GM19324 (cell line): ENCODE results near the gene MACO1.

Experiments used
- ATAC-seq: cut with Tn5 transposase; IDR thresholded peaks from one replicate; pipeline ENCODE4 v1.9.1; 2021; ENCODE audit warnings: mild to moderate bottlenecking, moderate library complexity; ENCODE audit not compliant: unreplicated experiment, low FRiP score

MACO1 gene

GRCh38 chr1:25538191-25538767 lies 107.6 kb downstream of the MACO1 start:
- ATAC-seq: no peak

GRCh38 chr1:25540750-25541342 lies 110.1 kb downstream of the MACO1 start:
- ATAC-seq: no peak

- ATAC-seq: no peak
These were observed 110.7 kb downstream of the MACO1 start for GRCh38 chr1:25541425-25541824.

GRCh38 chr1:25541889-25542658 lies 111.4 kb downstream of the MACO1 start:
- ATAC-seq: no peak

- no peak for ATAC-seq
These were observed 112.3 kb downstream of the MACO1 start for GRCh38 chr1:25543005-25543424.

- ATAC-seq: peak; percentile 82
These were observed 112.9 kb downstream of the MACO1 start, which contains the start of gene LDLRAP1 for GRCh38 chr1:25543425-25544242. LDLRAP1 (plus strand) TSS chr1:25543606; CDS start chr1:25543699, 93 bp downstream.

DNA sequence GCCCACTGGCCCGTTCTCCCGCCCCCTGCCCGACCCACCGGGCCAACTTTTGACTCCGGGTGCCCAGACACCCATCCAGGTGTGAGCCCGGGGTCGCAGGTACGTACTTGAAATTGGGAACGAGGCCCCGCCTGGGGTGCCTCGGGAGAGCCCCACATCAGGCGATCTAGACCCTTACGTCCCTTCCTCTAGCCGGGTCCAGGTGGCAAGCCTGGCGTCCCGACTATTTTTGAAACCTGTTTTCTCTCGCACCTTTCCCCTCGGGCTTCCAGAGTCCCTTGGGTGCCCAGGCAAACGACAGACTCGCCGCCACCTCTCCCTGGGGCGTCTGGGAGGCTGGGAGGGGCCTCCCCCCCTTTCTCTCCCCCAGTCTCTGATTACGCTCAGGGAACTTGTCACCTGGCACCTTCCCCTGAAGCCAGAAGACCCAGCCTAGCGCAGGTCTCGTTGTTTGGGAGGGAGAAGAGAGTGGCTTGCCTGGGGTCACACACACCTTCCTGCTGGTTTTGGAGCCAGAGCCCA lies 113.6 kb downstream of the MACO1 start:
- ATAC-seq: no peak

DNA sequence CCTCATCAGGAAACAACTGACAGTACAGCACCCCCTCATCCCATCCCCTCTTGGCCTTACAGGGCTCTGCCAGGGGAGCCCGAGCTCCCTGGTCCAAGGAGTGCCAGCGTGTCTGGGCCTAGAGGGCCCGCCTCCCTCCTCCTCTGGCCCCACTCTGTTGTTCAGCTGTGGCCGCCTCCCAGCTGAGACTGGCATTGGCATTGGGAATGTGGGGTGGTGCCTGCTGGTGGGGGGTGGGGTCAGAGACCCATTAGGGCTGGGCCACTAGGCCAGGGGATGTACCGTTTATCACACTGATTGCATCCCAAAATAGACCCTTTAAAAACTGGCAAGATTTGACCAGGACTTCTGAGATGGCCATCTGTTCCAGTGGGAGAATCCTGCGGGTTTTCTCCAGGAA lies 114.1 kb downstream of the MACO1 start:
- no peak for ATAC-seq

DNA sequence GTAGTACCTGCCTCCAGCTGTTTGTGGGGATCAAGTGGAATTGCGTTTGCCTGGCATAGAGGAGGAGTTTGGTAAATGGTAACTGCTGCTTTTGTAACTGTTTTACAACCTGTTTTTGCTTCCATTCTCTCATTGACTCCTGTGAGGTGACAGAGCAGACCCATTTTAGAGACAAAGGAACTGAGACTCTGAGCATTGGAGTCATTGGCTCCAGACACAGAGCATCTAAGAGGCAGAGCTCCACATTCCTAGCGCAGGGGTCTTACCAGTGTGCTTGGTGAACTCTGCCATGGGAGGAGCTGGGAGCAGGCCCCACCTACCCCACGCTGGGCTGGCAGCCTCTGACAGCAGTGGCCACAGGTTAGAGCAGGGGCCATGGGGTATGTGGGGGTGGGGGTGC lies 115.1 kb downstream of the MACO1 start:
- ATAC-seq: no peak

- ATAC-seq: no peak
These were observed 115.5 kb downstream of the MACO1 start for GRCh38 chr1:25546193-25546592.

- no peak for ATAC-seq
These were observed 117.9 kb downstream of the MACO1 start for GRCh38 chr1:25548601-25549000.

DNA sequence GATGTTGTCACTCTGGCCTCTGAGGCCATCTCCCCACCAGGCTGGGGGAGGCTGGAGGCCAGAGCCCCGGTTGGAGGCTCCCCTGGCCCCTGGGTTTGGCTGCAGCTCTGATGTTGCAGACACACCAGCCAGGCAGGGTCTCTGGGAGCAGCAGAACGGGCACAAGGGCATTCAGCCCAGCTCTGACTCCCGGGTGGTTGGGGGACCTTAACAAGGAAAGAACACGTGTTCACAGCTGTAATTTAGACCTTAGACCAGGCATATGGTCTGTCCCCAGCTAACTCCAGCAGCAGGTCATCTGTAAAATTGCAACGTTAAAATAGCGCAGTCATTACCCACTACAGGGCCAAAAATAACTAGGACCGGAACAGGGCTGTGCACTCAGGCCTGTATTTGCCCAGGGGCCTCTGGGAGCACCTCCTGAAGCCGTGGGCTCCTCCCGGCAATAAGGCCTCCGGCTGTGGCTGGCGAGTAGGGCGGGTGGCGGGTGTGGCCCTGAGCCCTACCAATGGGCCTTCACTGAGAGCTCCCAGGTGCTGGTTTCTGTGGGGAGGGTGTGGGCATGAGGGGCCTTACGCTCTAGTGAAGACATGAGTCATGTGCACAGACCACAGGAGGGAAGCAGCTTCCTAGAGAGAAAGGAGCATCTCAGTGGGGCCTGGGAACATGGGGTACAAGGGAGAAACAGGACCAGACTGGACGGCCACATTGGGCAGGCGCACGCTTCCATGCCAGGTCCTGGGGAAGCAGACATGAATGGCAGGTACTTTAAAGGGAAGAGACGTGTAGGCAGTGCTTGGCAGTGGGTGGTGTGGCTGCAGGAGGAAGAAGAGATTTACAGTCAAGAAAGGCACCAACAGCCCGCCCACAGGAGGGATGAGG lies 118.8 kb downstream of the MACO1 start:
- ATAC-seq: peak; percentile 80
